ENCODE results near the gene RNASET2.

Gene RNASET2

GRCh38 chr6:166947251-166947650, 9.1 kb downstream of the RNASET2 start:
- no peak for DNase-seq (ENCODE audit: low read depth)

GRCh38 chr6:166946125-166946524, 10.2 kb downstream of the RNASET2 start:
- no peak for DNase-seq (ENCODE audit: low read depth)

- DNase-seq (ENCODE audit: low read depth), result no peak
Observed at GRCh38 chr6:166944666-166945256, 11.6 kb downstream of the RNASET2 start.

GRCh38 chr6:166942393-166943168, 13.8 kb downstream of the RNASET2 start:
- no peak for DNase-seq (ENCODE audit: low read depth)

- DNase-seq (ENCODE audit: low read depth), result no peak
Observed at GRCh38 chr6:166940643-166941068, 15.7 kb downstream of the RNASET2 start.

- DNase-seq (ENCODE audit: low read depth), result no peak
Observed at GRCh38 chr6:166939894-166940293, 16.5 kb downstream of the RNASET2 start.

GRCh38 chr6:166939345-166939744, 17.0 kb downstream of the RNASET2 start:
- no peak for DNase-seq (ENCODE audit: low read depth)

- DNase-seq (ENCODE audit: low read depth), result no peak
Observed at GRCh38 chr6:166938704-166939103, 17.6 kb downstream of the RNASET2 start.

GRCh38 chr6:166938150-166938549, 18.2 kb downstream of the RNASET2 start:
- no peak for DNase-seq (ENCODE audit: low read depth)

GRCh38 chr6:166937746-166938145, 18.6 kb downstream of the RNASET2 start:
- no peak for DNase-seq (ENCODE audit: low read depth)

- no peak for DNase-seq (ENCODE audit: low read depth)
Observed at GRCh38 chr6:166936079-166936787, 20.1 kb downstream of the RNASET2 start.

- no peak for DNase-seq (ENCODE audit: low read depth)
Observed at GRCh38 chr6:166935353-166935752, 21.0 kb downstream of the RNASET2 start.

- DNase-seq (ENCODE audit: low read depth), result no peak
Observed at GRCh38 chr6:166934174-166934573, 22.2 kb downstream of the RNASET2 start.

GRCh38 chr6:166933396-166933795, 23.0 kb downstream of the RNASET2 start:
- no peak for DNase-seq (ENCODE audit: low read depth)

GRCh38 chr6:166932616-166933015, 23.7 kb downstream of the RNASET2 start:
- DNase-seq (ENCODE audit: low read depth), result no peak

GRCh38 chr6:166932116-166932515, 24.2 kb downstream of the RNASET2 start:
- no peak for DNase-seq (ENCODE audit: low read depth)

- no peak for DNase-seq (ENCODE audit: low read depth)
Observed at GRCh38 chr6:166931426-166931970, 24.9 kb downstream of the RNASET2 start.

- no peak for DNase-seq (ENCODE audit: low read depth)
Observed at GRCh38 chr6:166930354-166930891, 25.9 kb downstream of the RNASET2 start.

- DNase-seq (ENCODE audit: low read depth), result no peak
Observed at GRCh38 chr6:166929542-166930189, 26.7 kb downstream of the RNASET2 start.

GRCh38 chr6:166928644-166929541, 27.5 kb downstream of the RNASET2 start:
- no peak for DNase-seq (ENCODE audit: low read depth)

Measured in activated T-cell treated with anti-CD3 and anti-CD28 coated beads for 1 hour (primary cell).